Suprapubic skin (tissue), 3 donors: ENCODE results near the gene RFX3.

Experiments used
- POLR2A ChIP-seq, 2 donors: fragments of 450-650 bp; IDR thresholded peaks; one replicate each; pipeline ENCODE4 v1.6.1; 2017; ENCODE audit warnings: antibody characterized with exemption in 2 of 2, mild to moderate bottlenecking in 2 of 2, moderate library complexity in 2 of 2
- TF ChIP-seq, protein P1 (sequence below), 2 donors: fragments of 200-600 bp in 1 of 2; fragments of 450-650 bp in 1 of 2; sonication (generic) in 1 of 2; IDR thresholded peaks; one replicate each; pipeline ENCODE4 v1.5.1; 2016 to 2019; ENCODE audit warnings: antibody characterized with exemption in 2 of 2, mild to moderate bottlenecking in 1 of 2, moderate library complexity in 1 of 2

DNA sequence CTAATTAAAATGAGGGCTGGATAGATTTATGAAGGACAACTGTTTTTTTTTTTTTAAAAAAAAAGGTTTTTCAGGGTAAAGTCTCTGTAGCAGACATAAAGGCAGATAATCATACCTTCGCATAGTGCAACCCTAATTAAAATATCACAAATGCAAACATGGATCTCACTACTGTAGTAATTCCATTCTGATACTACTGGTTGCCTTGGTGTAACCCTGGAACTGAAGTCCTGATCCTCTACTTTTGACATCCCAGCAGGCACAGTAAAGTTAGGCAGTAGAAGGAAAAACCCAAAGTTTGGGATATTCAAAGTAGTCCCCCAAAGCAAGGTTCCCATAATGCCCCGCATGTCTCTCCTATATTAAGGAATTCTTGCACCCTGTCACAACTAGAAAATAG, 19.6 kb downstream of the RFX3 start:
- TF ChIP-seq POLR2A (IDR thresholded peaks at IDR 0.05), result no peak
- TF ChIP-seq, protein P1, sequence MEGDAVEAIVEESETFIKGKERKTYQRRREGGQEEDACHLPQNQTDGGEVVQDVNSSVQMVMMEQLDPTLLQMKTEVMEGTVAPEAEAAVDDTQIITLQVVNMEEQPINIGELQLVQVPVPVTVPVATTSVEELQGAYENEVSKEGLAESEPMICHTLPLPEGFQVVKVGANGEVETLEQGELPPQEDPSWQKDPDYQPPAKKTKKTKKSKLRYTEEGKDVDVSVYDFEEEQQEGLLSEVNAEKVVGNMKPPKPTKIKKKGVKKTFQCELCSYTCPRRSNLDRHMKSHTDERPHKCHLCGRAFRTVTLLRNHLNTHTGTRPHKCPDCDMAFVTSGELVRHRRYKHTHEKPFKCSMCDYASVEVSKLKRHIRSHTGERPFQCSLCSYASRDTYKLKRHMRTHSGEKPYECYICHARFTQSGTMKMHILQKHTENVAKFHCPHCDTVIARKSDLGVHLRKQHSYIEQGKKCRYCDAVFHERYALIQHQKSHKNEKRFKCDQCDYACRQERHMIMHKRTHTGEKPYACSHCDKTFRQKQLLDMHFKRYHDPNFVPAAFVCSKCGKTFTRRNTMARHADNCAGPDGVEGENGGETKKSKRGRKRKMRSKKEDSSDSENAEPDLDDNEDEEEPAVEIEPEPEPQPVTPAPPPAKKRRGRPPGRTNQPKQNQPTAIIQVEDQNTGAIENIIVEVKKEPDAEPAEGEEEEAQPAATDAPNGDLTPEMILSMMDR (IDR thresholded peaks at IDR 0.05), result no peak
